Mucosa of stomach (tissue), 1 donor: ENCODE results near the gene TNPO2.
"Not testable (repeated sequence)": the region's sequence is repeated elsewhere in the genome, so short reads cannot be mapped to it uniquely, and the experiment has no call there.

Experiments
- H3K27me3 ChIP-seq: one replicate; pipeline ENCODE4 v1.7.0; 2013; ENCODE audit warnings: mild to moderate bottlenecking, low read length; ENCODE audit not compliant: control insufficient read depth, insufficient read depth
- H3K36me3 ChIP-seq: one replicate; pipeline ENCODE4 v1.7.0; 2013; ENCODE audit warnings: low read length; ENCODE audit not compliant: control insufficient read depth, insufficient read depth
- H3K4me1 ChIP-seq: one replicate; pipeline ENCODE4 v1.7.0; 2013; ENCODE audit warnings: mild to moderate bottlenecking, low read length; ENCODE audit not compliant: control insufficient read depth, insufficient read depth
- H3K4me3 ChIP-seq: one replicate; pipeline ENCODE4 v1.7.0; 2013; ENCODE audit warnings: low read length
- H3K9ac ChIP-seq: one replicate; pipeline ENCODE4 v1.7.0; 2013; ENCODE audit warnings: mild to moderate bottlenecking, low read length, moderate library complexity
- H3K9me3 ChIP-seq: one replicate; pipeline ENCODE4 v1.7.0; 2013; ENCODE audit warnings: mild to moderate bottlenecking, low read length, moderate library complexity; ENCODE audit not compliant: control insufficient read depth
- donor health status: Pancreatic carcinoma.

The TNPO2 gene

GRCh38 chr19:12715102-12715501 lies 8.6 kb downstream of the TNPO2 start:
- Histone ChIP-seq H3K36me3 (peaks cover 6% of the 10 kb centered on the region), H3K4me1 (no peaks in the 10 kb centered on the region), H3K9me3 (no peaks in the 10 kb centered on the region), H3K4me3 (no peak overlapping the region), H3K27me3 (no peaks in the 10 kb centered on the region), H3K9ac (no peak overlapping the region)

GRCh38 chr19:12713304-12713703 lies 10.4 kb downstream of the TNPO2 start:
- not testable (repeated sequence) for H3K9ac ChIP-seq, H3K9me3 ChIP-seq, H3K27me3 ChIP-seq, H3K4me3 ChIP-seq, H3K4me1 ChIP-seq, H3K36me3 ChIP-seq

- H3K36me3 ChIP-seq, H3K9ac ChIP-seq, H3K9me3 ChIP-seq, H3K27me3 ChIP-seq, H3K4me1 ChIP-seq, H3K4me3 ChIP-seq: not testable (repeated sequence)
Observed at GRCh38 chr19:12712077-12712476, 11.7 kb downstream of the TNPO2 start.

GRCh38 chr19:12711187-12711586 lies 12.5 kb downstream of the TNPO2 start:
- Histone ChIP-seq H3K4me1 (no peaks in the 10 kb centered on the region), H3K9me3 (no peaks in the 10 kb centered on the region), H3K4me3 (no peak overlapping the region), H3K9ac (no peak overlapping the region), H3K36me3 (peaks cover 6% of the 10 kb centered on the region), H3K27me3 (no peaks in the 10 kb centered on the region)

GRCh38 chr19:12708641-12709040 lies 15.1 kb downstream of the TNPO2 start:
- H3K9ac ChIP-seq, result no peak overlapping the region
- H3K27me3 ChIP-seq, result no peaks in the 10 kb centered on the region
- no peaks in the 10 kb centered on the region for H3K4me1 ChIP-seq
- H3K4me3 ChIP-seq, result no peak overlapping the region
- H3K36me3 ChIP-seq, result peaks cover 8% of the 10 kb centered on the region
- no peaks in the 10 kb centered on the region for H3K9me3 ChIP-seq

GRCh38 chr19:12706332-12706718 lies 17.4 kb downstream of the TNPO2 start:
- no peaks in the 10 kb centered on the region for H3K4me1 ChIP-seq
- no peaks in the 10 kb centered on the region for H3K9me3 ChIP-seq
- H3K4me3 ChIP-seq, result no peak overlapping the region
- peaks cover 10% of the 10 kb centered on the region for H3K36me3 ChIP-seq
- no peak overlapping the region for H3K9ac ChIP-seq
- H3K27me3 ChIP-seq, result no peaks in the 10 kb centered on the region

- Histone ChIP-seq H3K27me3 (no peaks in the 10 kb centered on the region), H3K4me1 (no peaks in the 10 kb centered on the region), H3K9ac (no peak overlapping the region), H3K9me3 (no peaks in the 10 kb centered on the region), H3K36me3 (peaks cover 6% of the 10 kb centered on the region), H3K4me3 (no peak overlapping the region)
Observed at GRCh38 chr19:12705654-12706331, 17.9 kb downstream of the TNPO2 start.

- no peaks in the 10 kb centered on the region for H3K9me3 ChIP-seq
- peaks cover 6% of the 10 kb centered on the region for H3K36me3 ChIP-seq
- H3K4me3 ChIP-seq, result no peak overlapping the region
- no peaks in the 10 kb centered on the region for H3K4me1 ChIP-seq
- H3K27me3 ChIP-seq, result no peaks in the 10 kb centered on the region
- H3K9ac ChIP-seq, result no peak overlapping the region
Observed at GRCh38 chr19:12705169-12705568, 18.6 kb downstream of the TNPO2 start.

- H3K27me3 ChIP-seq, result no peaks in the 10 kb centered on the region
- no peaks in the 10 kb centered on the region for H3K4me1 ChIP-seq
Observed at GRCh38 chr19:12703046-12703445, 20.7 kb downstream of the TNPO2 start.

GRCh38 chr19:12701596-12702282 lies 22.0 kb downstream of the TNPO2 start:
- Histone ChIP-seq H3K9ac (no peak overlapping the region), H3K4me3 (no peak overlapping the region), H3K9me3 (no peaks in the 10 kb centered on the region), H3K27me3 (no peaks in the 10 kb centered on the region), H3K4me1 (peaks cover 6% of the 10 kb centered on the region), H3K36me3 (peaks cover 6% of the 10 kb centered on the region)

More at GRCh38 chr19:12703046-12703445, 20.7 kb downstream of the TNPO2 start:
- Histone ChIP-seq H3K4me3 (no peak overlapping the region), H3K9me3 (no peaks in the 10 kb centered on the region), H3K9ac (no peak overlapping the region), H3K36me3 (peaks cover 6% of the 10 kb centered on the region)

GRCh38 chr19:12698138-12698537 lies 25.6 kb downstream of the TNPO2 start:
- Histone ChIP-seq H3K9me3 (no peaks in the 10 kb centered on the region), H3K9ac (no peak overlapping the region), H3K4me1 (peaks cover 15% of the 10 kb centered on the region), H3K27me3 (no peaks in the 10 kb centered on the region), H3K36me3 (no peaks in the 10 kb centered on the region), H3K4me3 (no peak overlapping the region)

GRCh38 chr19:12697425-12697824 lies 26.3 kb downstream of the TNPO2 start:
- H3K36me3 ChIP-seq, H3K9ac ChIP-seq, H3K27me3 ChIP-seq, H3K4me3 ChIP-seq, H3K9me3 ChIP-seq: not testable (repeated sequence)
- H3K4me1 ChIP-seq, result peaks cover 15% of the 10 kb centered on the region
